Measurements from ENCODE around the gene NPLOC4. TPM values are rescaled to one million over a fixed set of nuclear protein-coding genes. Genes with fewer than 3 reads are reported as not detected.
A peak's percentile ranks its signal among the peaks of the same experiment; 100 is the strongest.

NPLOC4 gene
- total and polyA plus RNA-seq, 9 of the 15 experiments (the other 6 are each of a cell fraction or from before 2014, with no cell fraction given), result 1.5 to 116 (median 64.5) TPM

GRCh38 chr17:81510785-81511553 lies 125.9 kb downstream of the NPLOC4 start (continued):
- TF ChIP-seq PURB (CRISPR knock-in tag; IDR thresholded peaks at IDR 0.05; ENCODE audit: low read depth) (no peak), KLF13 (tag; IDR thresholded peaks at IDR 0.05; ENCODE audit: borderline replicate concordance, low read depth) (no peak), SRF (CRISPR knock-in tag; IDR thresholded peaks at IDR 0.05) (no peak), ZNF354B (CRISPR knock-in tag; IDR thresholded peaks at IDR 0.05) (no peak), CGGBP1 (CRISPR knock-in tag; IDR thresholded peaks at IDR 0.05) (no peak), TCF7 (IDR thresholded peaks at IDR 0.05; ENCODE audit: borderline replicate concordance) (no peak), FOXM1 (IDR thresholded peaks at IDR 0.05; ENCODE audit: low read depth) (no peak), FOXM1 (CRISPR knock-in tag; IDR thresholded peaks at IDR 0.05; ENCODE audit: low read depth) (0 out of 2 replicates have a peak, but pooled peaks have one; percentile 52), ZNF830 (CRISPR knock-in tag; IDR thresholded peaks at IDR 0.05) (no peak), PTTG1 (tag; IDR thresholded peaks at IDR 0.05; ENCODE audit: low read depth) (no peak)

Measured in K562 (cell line).